K562 (cell line): ENCODE results near the gene CHMP2A. TPM values are rescaled to one million over a fixed set of nuclear protein-coding genes. Genes with fewer than 3 reads are reported as not detected.

Experiments used
- ATAC-seq: fragments of 200-7000 bp; cut with Tn5 transposase; 3 replicates; pipeline ENCODE4 v1.9.1; 2020; ENCODE audit warnings: moderate library complexity
- BruUV-seq: library from RNA; stranded (reverse); fragments of 400-500 nt; replicated peaks from 2 replicates; lab custom pipeline; 2021; lab: Mats Ljungman, UMichigan
- CTCF ChIA-PET: fragments of 300-600 bp; formaldehyde crosslinking; extraction: SDS; loops from one replicate; lab custom pipeline; 2021; ENCODE audit warnings: low intra/inter-chr PET ratio; lab: Yijun Ruan, JAX
- POLR2A ChIA-PET: fragments of 300-600, 350-650 bp; sonication (Branson Sonifier 250); formaldehyde crosslinking; extraction: SDS; loops from one replicate; lab custom pipeline; 2021; ENCODE audit warnings: antibody characterized with exemption, inconsistent platforms; lab: Yijun Ruan, JAX
- DNase-seq, 4 experiments: peaks; one replicate each; pipeline versions ENCODE4 v3.0.0 to v3.0.0-alpha.2; 2011 to 2018; ENCODE audit warnings: low spot score in 3 of 4, mixed read lengths in 3 of 4; ENCODE audit errors: extremely low read depth in 1 of 4
- FAIRE-seq: peaks from 2 replicates; lab custom pipeline; 2011; peaks lifted over from hg19 to GRCh38; lab: Jason Lieb, UNC
- H2AFZ ChIP-seq: 2 replicates; pipeline ENCODE4 v1.6.0; 2011; ENCODE audit warnings: low read depth, low read length, control low read depth, inconsistent platforms
- H3K27ac ChIP-seq: fragments of 200-600 bp; 3 replicates; pipeline ENCODE4 v1.8.0; 2011; ENCODE audit warnings: low read depth, mild to moderate bottlenecking, control low read depth, inconsistent platforms, low read length, moderate library complexity, mixed read lengths; ENCODE audit errors: extremely low read depth
- H3K27me3 ChIP-seq, 2 experiments: fragments of 300-600 bp in 1 of 2; 2 replicates in 1 of 2; 3 replicates in 1 of 2; pipeline versions ENCODE4 v1.6.0 to v1.8.0; 2011; ENCODE audit warnings: inconsistent platforms in 2 of 2, low read length in 2 of 2, mild to moderate bottlenecking in 1 of 2, mixed read lengths in 1 of 2, moderate library complexity in 1 of 2; ENCODE audit not compliant: control insufficient read depth in 2 of 2, insufficient read depth in 2 of 2
- H3K36me3 ChIP-seq: fragments of 300-600 bp; 3 replicates; pipeline ENCODE4 v1.8.0; 2011; ENCODE audit warnings: mild to moderate bottlenecking, low read length, inconsistent platforms; ENCODE audit not compliant: control insufficient read depth, insufficient read depth
- H3K4me1 ChIP-seq, 2 experiments: fragments of 200-600 bp in 1 of 2; replicated peaks in 1 of 2; 2 replicates in 1 of 2; 3 replicates in 1 of 2; pipeline versions ENCODE4 v1.5.1 to v1.8.0; 2011; ENCODE audit warnings: inconsistent platforms in 2 of 2, low read length in 2 of 2, mild to moderate bottlenecking in 1 of 2, mixed read lengths in 1 of 2, moderate library complexity in 1 of 2; ENCODE audit not compliant: control insufficient read depth in 2 of 2, insufficient read depth in 2 of 2
- H3K4me2 ChIP-seq: 2 replicates; pipeline ENCODE4 v1.6.1; 2011; ENCODE audit warnings: low read length, control low read depth, inconsistent platforms, mixed read lengths; ENCODE audit not compliant: insufficient read depth
- H3K4me3 ChIP-seq: fragments of 200-600 bp; sonication (generic), shearing (Covaris generic); 2 replicates; pipeline ENCODE4 v1.5.1; 2016; ENCODE audit warnings: control low read depth, inconsistent platforms
- H3K79me2 ChIP-seq: fragments of 200-600 bp; 3 replicates; pipeline ENCODE4 v1.8.0; 2011; ENCODE audit warnings: low read length, inconsistent platforms; ENCODE audit not compliant: control insufficient read depth, insufficient read depth
- H3K9ac ChIP-seq, 2 experiments: 2 replicates each; pipeline versions ENCODE4 v1.6.0 to v1.6.1; 2011; ENCODE audit warnings: low read depth in 2 of 2, low read length in 2 of 2, control low read depth in 1 of 2, inconsistent platforms in 1 of 2, mild to moderate bottlenecking in 1 of 2, mixed read lengths in 1 of 2; ENCODE audit not compliant: insufficient read depth in 1 of 2
- H3K9me1 ChIP-seq: one replicate; pipeline ENCODE4 v1.6.0; 2011; ENCODE audit warnings: inconsistent platforms, mild to moderate bottlenecking, low read length, moderate library complexity; ENCODE audit not compliant: control insufficient read depth, insufficient read depth
- H3K9me3 ChIP-seq: replicated peaks from 2 replicates; pipeline ENCODE4 v1.5.1; 2011; ENCODE audit warnings: low read depth, low read length, inconsistent platforms; ENCODE audit not compliant: control insufficient read depth, insufficient read depth
- H4K20me1 ChIP-seq: replicated peaks from 2 replicates; pipeline ENCODE4 v1.6.1; 2011; ENCODE audit warnings: low read length, inconsistent platforms, mixed read lengths; ENCODE audit not compliant: control insufficient read depth, insufficient read depth
- BDP1 ChIP-seq: IDR thresholded peaks from 3 replicates; pipeline ENCODE4 v1.6.1; 2011; ENCODE audit not compliant: insufficient read length, insufficient read depth
- BRCA1 ChIP-seq, 2 experiments: fragments of 450-650 bp in 1 of 2; sonication (generic) in 1 of 2; formaldehyde crosslinking in 1 of 2; IDR thresholded peaks; 2 replicates each; pipeline versions ENCODE4 v1.5.0 to v1.6.1; 2017 to 2020; ENCODE audit warnings: mild to moderate bottlenecking in 1 of 2, missing genetic modification reagents in 1 of 2
- CREM ChIP-seq: IDR thresholded peaks from 2 replicates; pipeline ENCODE4 v1.6.1; 2014; ENCODE audit warnings: antibody characterized with exemption, low read depth
- DLX4 ChIP-seq: fragments of 250-450 bp; sonication (Bioruptor Pico); IDR thresholded peaks from 2 replicates; pipeline ENCODE4 v1.6.1; 2021; ENCODE audit warnings: mild to moderate bottlenecking
- IRF2 ChIP-seq: sonication (generic); formaldehyde crosslinking; IDR thresholded peaks from 2 replicates; pipeline ENCODE4 v1.8.1; 2022; ENCODE audit warnings: mild to moderate bottlenecking, missing genetic modification reagents
- KAT7 ChIP-seq: sonication (generic); formaldehyde crosslinking; IDR thresholded peaks from 2 replicates; pipeline ENCODE4 v1.8.0; 2022; ENCODE audit warnings: missing genetic modification reagents, mild to moderate bottlenecking, borderline replicate concordance
- MYBL2 ChIP-seq, 2 experiments: fragments of 450-650 bp in 1 of 2; sonication (generic) in 1 of 2; formaldehyde crosslinking in 1 of 2; IDR thresholded peaks; 2 replicates each; pipeline versions ENCODE4 v1.6.1 to v1.8.1; 2017 to 2022; ENCODE audit warnings: borderline replicate concordance in 1 of 2, inconsistent platforms in 1 of 2, low read depth in 1 of 2, mild to moderate bottlenecking in 1 of 2, missing genetic modification reagents in 1 of 2, moderate library complexity in 1 of 2
- ZFP1 ChIP-seq: fragments of 450-650 bp; formaldehyde crosslinking; IDR thresholded peaks from 2 replicates; pipeline ENCODE4 v1.4.0; 2020; ENCODE audit warnings: mild to moderate bottlenecking, mixed read lengths
- ZFP36 ChIP-seq: fragments of 150-350 bp; IDR thresholded peaks from 2 replicates; pipeline ENCODE4 v1.6.1; 2018; ENCODE audit warnings: low read length, low read depth; ENCODE audit not compliant: partially characterized antibody
- ZNF668 ChIP-seq: fragments of 250-450 bp; sonication (Bioruptor Pico); IDR thresholded peaks from 2 replicates; pipeline ENCODE4 v1.8.0; 2022; ENCODE audit warnings: mild to moderate bottlenecking, inconsistent platforms
- ZNF707 ChIP-seq: fragments of 250-450 bp; sonication (Bioruptor Pico); conservative IDR thresholded peaks from 2 replicates; pipeline ENCODE4 v1.8.0; 2022; ENCODE audit warnings: inconsistent platforms, mild to moderate bottlenecking, moderate library complexity
- WGBS: fragments of 100-300 bp; shearing (Covaris generic); methylation state at CpG from one replicate; pipeline ENCODE4 v1.1.6; 2016; ENCODE audit warnings: low coverage, mixed read lengths; ENCODE audit not compliant: insufficient coverage; ENCODE audit errors: missing lambda C conversion rate; 5-methylcytosine and 5-hydroxymethylcytosine counted together
- in situ Hi-C: fragments of 300-500 bp; cut with MboI; formaldehyde crosslinking; loops from 4 replicates; pipeline ENCODE4 v1.15.0; 2018; ENCODE audit warnings: inconsistent platforms, mixed read lengths
- intact Hi-C: fragments of 100-400 bp; cut with micrococcal nuclease; formaldehyde crosslinking; loops from 2 replicates; pipeline ENCODE4 v1.14.2; 2022
- polyA plus RNA-seq, 8 experiments: library from polyadenylated mRNA; depleted of rRNA in 4 of 8; stranded (reverse) in 5 of 8; unstranded in 3 of 8; fragments of >200 nt; fragmentation: Nextera tagmentation in 2 of 8; fragmentation: Illumina TruSeq in 1 of 8; extraction: Ambion mirVana in 2 of 8; extraction: Trizol in 1 of 8; gene quantifications; 2 replicates each; pipeline versions ENCODE4 v1.2.1 to v1.2.3, GENCODE V29; 2011 to 2014; ENCODE audit warnings: inconsistent platforms in 1 of 8, missing spikeins in 1 of 8
- total RNA-seq, 7 experiments: library from RNA; depleted of rRNA in 6 of 7; stranded (reverse); fragments of >200 nt in 6 of 7; fragmentation: Illumina TruSeq in 2 of 7; extraction: Trizol in 2 of 7; gene quantifications; 2 replicates each; pipeline versions ENCODE4 v1.2.1 to v1.2.3, GENCODE V29; 2011 to 2021; ENCODE audit warnings: low replicate concordance in 1 of 7
- TF ChIP-seq, protein P1 (sequence below): fragments of 150-350 bp; IDR thresholded peaks from 2 replicates; pipeline ENCODE4 v1.6.1; 2014; ENCODE audit warnings: low read depth, mild to moderate bottlenecking, low read length, borderline replicate concordance
- TF ChIP-seq, protein P2 (sequence below): fragments of 250-450 bp; sonication (Bioruptor Pico); IDR thresholded peaks from 2 replicates; pipeline ENCODE4 v1.5.0; 2021; ENCODE audit warnings: mild to moderate bottlenecking, borderline replicate concordance
- TF ChIP-seq, protein P3 (sequence below): fragments of 250-450 bp; sonication (Bioruptor Pico); IDR thresholded peaks from 2 replicates; pipeline ENCODE4 v1.8.0; 2022; ENCODE audit warnings: moderate library complexity, mild to moderate bottlenecking, inconsistent platforms

The CHMP2A gene
- total and polyA plus RNA-seq, 9 of the 15 experiments (the other 6 are each of a cell fraction or from before 2014, with no cell fraction given): 57.6 to 159 (median 87.2) TPM

DNA sequence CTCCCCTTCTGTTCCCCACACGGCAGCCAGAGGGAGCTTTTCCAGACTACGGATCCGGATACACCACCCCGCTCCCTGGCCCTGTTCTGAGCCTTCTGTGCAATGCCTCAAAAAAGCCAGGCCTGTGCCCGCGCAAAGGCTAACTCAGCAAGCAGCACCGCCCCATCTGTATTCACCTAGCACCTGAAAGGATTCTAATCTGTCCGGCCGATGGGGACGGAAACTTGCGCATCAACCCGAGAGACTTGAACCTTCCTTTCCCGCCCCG is 35.9 kb downstream of the CHMP2A start:
- ATAC-seq: peak; percentile 77
- peak overlapping the region; percentile 98 for H3K4me2 ChIP-seq
- POLR2A ChIA-PET: interaction anchor here (0.6 to 2.3 kb wide), 13 partner anchors 13 to 336 kb away, joined by 3 to 14 read pairs (median 6); partner anchors contain the start of genes CHMP2A, TRIM28, ZNF274 and ZNF837
- peaks cover 5% of the 10 kb centered on the region for H3K9me1 ChIP-seq
- H3K9me3 ChIP-seq: no peaks in the 10 kb centered on the region
- peaks cover 9 to 50% of the 10 kb centered on the region in 2 experiments for H3K4me1 ChIP-seq
- FAIRE-seq: peak; percentile 37
- H3K27me3 ChIP-seq: no peaks in the 10 kb centered on the region
- DNase-seq: peak; percentile 64 to 82 (median 75)
- H3K4me3 ChIP-seq: peak overlapping the region; percentile 79
- no TSS peak for BruUV-seq
- peak overlapping the region; percentile 95 to 97 for H3K9ac ChIP-seq
- H3K36me3 ChIP-seq: peaks cover 29% of the 10 kb centered on the region; the same call in 2 of the 3 replicates
- H4K20me1 ChIP-seq: no peaks in the 10 kb centered on the region
- H3K27ac ChIP-seq: peak overlapping the region; percentile 92
- H2AFZ ChIP-seq: peak overlapping the region; percentile 99
- CTCF ChIA-PET: interaction anchor here (0.6 to 2.7 kb wide), 5 partner anchors 25 to 337 kb away, joined by 3 to 23 read pairs (median 4); partner anchors contain the start of genes TRIM28 and ZNF274
- peaks cover 55% of the 10 kb centered on the region for H3K79me2 ChIP-seq
- intact Hi-C loops: loop anchor here (1.0 kb wide), 4 partner anchors 43 to 300 kb away; partner anchors contain the start of genes ZNF446 and ZSCAN22
- in situ Hi-C loops: no loop called here
- 0% methylated on average over 12 of the region's 14 CpGs for WGBS
- no peak for TF ChIP-seq ZFP1 (CRISPR knock-in tag)
- TF ChIP-seq KAT7 (CRISPR knock-in tag): no peak
- TF ChIP-seq, protein P1, sequence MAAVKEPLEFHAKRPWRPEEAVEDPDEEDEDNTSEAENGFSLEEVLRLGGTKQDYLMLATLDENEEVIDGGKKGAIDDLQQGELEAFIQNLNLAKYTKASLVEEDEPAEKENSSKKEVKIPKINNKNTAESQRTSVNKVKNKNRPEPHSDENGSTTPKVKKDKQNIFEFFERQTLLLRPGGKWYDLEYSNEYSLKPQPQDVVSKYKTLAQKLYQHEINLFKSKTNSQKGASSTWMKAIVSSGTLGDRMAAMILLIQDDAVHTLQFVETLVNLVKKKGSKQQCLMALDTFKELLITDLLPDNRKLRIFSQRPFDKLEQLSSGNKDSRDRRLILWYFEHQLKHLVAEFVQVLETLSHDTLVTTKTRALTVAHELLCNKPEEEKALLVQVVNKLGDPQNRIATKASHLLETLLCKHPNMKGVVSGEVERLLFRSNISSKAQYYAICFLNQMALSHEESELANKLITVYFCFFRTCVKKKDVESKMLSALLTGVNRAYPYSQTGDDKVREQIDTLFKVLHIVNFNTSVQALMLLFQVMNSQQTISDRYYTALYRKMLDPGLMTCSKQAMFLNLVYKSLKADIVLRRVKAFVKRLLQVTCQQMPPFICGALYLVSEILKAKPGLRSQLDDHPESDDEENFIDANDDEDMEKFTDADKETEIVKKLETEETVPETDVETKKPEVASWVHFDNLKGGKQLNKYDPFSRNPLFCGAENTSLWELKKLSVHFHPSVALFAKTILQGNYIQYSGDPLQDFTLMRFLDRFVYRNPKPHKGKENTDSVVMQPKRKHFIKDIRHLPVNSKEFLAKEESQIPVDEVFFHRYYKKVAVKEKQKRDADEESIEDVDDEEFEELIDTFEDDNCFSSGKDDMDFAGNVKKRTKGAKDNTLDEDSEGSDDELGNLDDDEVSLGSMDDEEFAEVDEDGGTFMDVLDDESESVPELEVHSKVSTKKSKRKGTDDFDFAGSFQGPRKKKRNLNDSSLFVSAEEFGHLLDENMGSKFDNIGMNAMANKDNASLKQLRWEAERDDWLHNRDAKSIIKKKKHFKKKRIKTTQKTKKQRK: no peak
- TF ChIP-seq ZFP36: no peak
- TF ChIP-seq BRCA1 (IDR thresholded peaks at IDR 0.05): no peak
- no peak for TF ChIP-seq BRCA1 (CRISPR knock-in tag; IDR thresholded peaks at IDR 0.05)
- TF ChIP-seq IRF2 (CRISPR knock-in tag): no peak
- TF ChIP-seq CREM: no peak
- TF ChIP-seq ZNF668 (CRISPR knock-in tag): no peak
- peak; percentile 88 for TF ChIP-seq ZNF707
- TF ChIP-seq, protein P2, sequence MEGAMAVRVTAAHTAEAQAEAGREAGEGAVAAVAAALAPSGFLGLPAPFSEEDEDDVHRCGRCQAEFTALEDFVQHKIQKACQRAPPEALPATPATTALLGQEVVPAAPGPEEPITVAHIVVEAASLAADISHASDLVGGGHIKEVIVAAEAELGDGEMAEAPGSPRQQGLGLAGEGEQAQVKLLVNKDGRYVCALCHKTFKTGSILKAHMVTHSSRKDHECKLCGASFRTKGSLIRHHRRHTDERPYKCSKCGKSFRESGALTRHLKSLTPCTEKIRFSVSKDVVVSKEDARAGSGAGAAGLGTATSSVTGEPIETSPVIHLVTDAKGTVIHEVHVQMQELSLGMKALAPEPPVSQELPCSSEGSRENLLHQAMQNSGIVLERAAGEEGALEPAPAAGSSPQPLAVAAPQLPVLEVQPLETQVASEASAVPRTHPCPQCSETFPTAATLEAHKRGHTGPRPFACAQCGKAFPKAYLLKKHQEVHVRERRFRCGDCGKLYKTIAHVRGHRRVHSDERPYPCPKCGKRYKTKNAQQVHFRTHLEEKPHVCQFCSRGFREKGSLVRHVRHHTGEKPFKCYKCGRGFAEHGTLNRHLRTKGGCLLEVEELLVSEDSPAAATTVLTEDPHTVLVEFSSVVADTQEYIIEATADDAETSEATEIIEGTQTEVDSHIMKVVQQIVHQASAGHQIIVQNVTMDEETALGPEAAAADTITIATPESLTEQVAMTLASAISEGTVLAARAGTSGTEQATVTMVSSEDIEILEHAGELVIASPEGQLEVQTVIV (CRISPR knock-in tag): no peak
- no peak for TF ChIP-seq DLX4 (CRISPR knock-in tag)
- TF ChIP-seq, protein P3, sequence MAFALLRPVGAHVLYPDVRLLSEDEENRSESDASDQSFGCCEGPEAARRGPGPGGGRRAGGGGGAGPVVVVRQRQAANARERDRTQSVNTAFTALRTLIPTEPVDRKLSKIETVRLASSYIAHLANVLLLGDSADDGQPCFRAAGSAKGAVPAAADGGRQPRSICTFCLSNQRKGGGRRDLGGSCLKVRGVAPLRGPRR (CRISPR knock-in tag): no peak
- TF ChIP-seq MYBL2 (IDR thresholded peaks at IDR 0.05; ENCODE audit: low read depth): no peak
- TF ChIP-seq MYBL2 (CRISPR knock-in tag; IDR thresholded peaks at IDR 0.05; ENCODE audit: borderline replicate concordance): no peak
- no peak for TF ChIP-seq BDP1
